ENCODE data around the gene COL9A3. TPM values are rescaled to one million over a fixed set of nuclear protein-coding genes. Genes with fewer than 3 reads are reported as not detected.

The COL9A3 gene
- total RNA-seq, 4 donors from 2014 or later = 6.0 to 223 (median 8.0) TPM

GRCh38 chr20:62820962-62821725 is 4.3 kb downstream of the COL9A3 start:
- Histone ChIP-seq H3K36me3 (no peaks in the 10 kb centered on the region), H3K4me3 (no peak overlapping the region), H3K27ac (no peak overlapping the region), H3K9me3 (no peaks in the 10 kb centered on the region), H3K4me1 (peaks cover 25 to 38% (median 33%) of the 10 kb centered on the region in 4 donors), H3K27me3 (peaks cover 46% of the 10 kb centered on the region)
- no peak for DNase-seq
- TF ChIP-seq POLR2AphosphoS5 (IDR thresholded peaks at IDR 0.05) = no peak
- TF ChIP-seq POLR2A (IDR thresholded peaks at IDR 0.05) = no peak
- TF ChIP-seq CTCF (IDR thresholded peaks at IDR 0.05) = no peak
- no peak for TF ChIP-seq EP300 (IDR thresholded peaks at IDR 0.05; ENCODE audit: low read depth)
- in situ Hi-C loops (cut with MboI; ENCODE audit: low pct_ligation_motif_present in 1 of 4, low pct_unique_long_range_greater_than_20kb in 1 of 4, low sequenced_read_pairs in 3 of 4) = no loop called here
- 72% methylated on average over 19 of the region's 19 CpGs; no CpG with 5 or more reads in 1 of the 2 donors for WGBS, 2 donors (ENCODE audit: low coverage in 1 of 2)
- intact Hi-C loops (cut with DNase I; ENCODE audit: low total_unique reads) = no loop called here

GRCh38 chr20:62821726-62822210 is 4.9 kb downstream of the COL9A3 start:
- Histone ChIP-seq H3K9me3 (no peaks in the 10 kb centered on the region), H3K4me1 (peaks cover 21 to 32% (median 27%) of the 10 kb centered on the region in 4 donors), H3K4me3 (no peak overlapping the region), H3K27me3 (peaks cover 39% of the 10 kb centered on the region), H3K36me3 (no peaks in the 10 kb centered on the region), H3K27ac (no peak overlapping the region)
- intact Hi-C loops (cut with DNase I; ENCODE audit: low total_unique reads) (no loop called here), in situ Hi-C loops (cut with MboI; ENCODE audit: low pct_ligation_motif_present in 1 of 4, low pct_unique_long_range_greater_than_20kb in 1 of 4, low sequenced_read_pairs in 3 of 4) (no loop called here)
- WGBS, 2 donors (ENCODE audit: low coverage in 1 of 2) = 87% methylated on average over 9 of the region's 12 CpGs; no CpG with 5 or more reads in 1 of the 2 donors
- DNase-seq = no peak
- no peak for TF ChIP-seq CTCF (IDR thresholded peaks at IDR 0.05)
- TF ChIP-seq POLR2A (IDR thresholded peaks at IDR 0.05) = no peak
- TF ChIP-seq POLR2AphosphoS5 (IDR thresholded peaks at IDR 0.05) = no peak
- no peak for TF ChIP-seq EP300 (IDR thresholded peaks at IDR 0.05; ENCODE audit: low read depth)

GRCh38 chr20:62822239-62822787 is 5.5 kb downstream of the COL9A3 start:
- 63% methylated on average over 6 of the region's 7 CpGs; no CpG with 5 or more reads in 1 of the 2 donors for WGBS, 2 donors (ENCODE audit: low coverage in 1 of 2)
- Histone ChIP-seq H3K4me3 (no peak overlapping the region), H3K27ac (no peak overlapping the region)

More at GRCh38 chr20:62822239-62822787, 5.5 kb downstream of the COL9A3 start:
- no peaks in the 10 kb centered on the region for H3K9me3 ChIP-seq
- no peak for DNase-seq
- no peak for TF ChIP-seq POLR2AphosphoS5 (IDR thresholded peaks at IDR 0.05)
- TF ChIP-seq EP300 (IDR thresholded peaks at IDR 0.05; ENCODE audit: low read depth) = no peak
- no peak for TF ChIP-seq CTCF (IDR thresholded peaks at IDR 0.05)
- no peak for TF ChIP-seq POLR2A (IDR thresholded peaks at IDR 0.05)
- H3K36me3 ChIP-seq = no peaks in the 10 kb centered on the region
- peaks cover 34% of the 10 kb centered on the region for H3K27me3 ChIP-seq
- in situ Hi-C loops (cut with MboI; ENCODE audit: low pct_ligation_motif_present in 1 of 4, low pct_unique_long_range_greater_than_20kb in 1 of 4, low sequenced_read_pairs in 3 of 4) (no loop called here), intact Hi-C loops (cut with DNase I; ENCODE audit: low total_unique reads) (no loop called here)
- H3K4me1 ChIP-seq = peaks cover 21 to 28% (median 24%) of the 10 kb centered on the region in 4 donors

All from transverse colon (tissue), 4 donors.